Ishikawa (cell line): ENCODE measurements around the gene TRAF3IP1.

Source experiments
- CEBPB ChIP-seq: IDR thresholded peaks from 2 replicates; pipeline ENCODE4 v1.6.1; 2012
- CREB1 ChIP-seq: IDR thresholded peaks from 2 replicates; pipeline ENCODE4 v1.6.1; 2012; ENCODE audit warnings: low read depth
- EGR1 ChIP-seq: IDR thresholded peaks from 2 replicates; pipeline ENCODE4 v1.6.1; 2012
- EP300 ChIP-seq: IDR thresholded peaks from 2 replicates; pipeline ENCODE4 v1.6.1; 2012; ENCODE audit warnings: borderline replicate concordance
- FOXM1 ChIP-seq: IDR thresholded peaks from 2 replicates; pipeline ENCODE4 v1.6.1; 2012; ENCODE audit warnings: low read depth, borderline replicate concordance
- MAX ChIP-seq: IDR thresholded peaks from 2 replicates; pipeline ENCODE4 v1.6.1; 2012
- TAF1 ChIP-seq: IDR thresholded peaks from 2 replicates; pipeline ENCODE4 v1.6.1; 2012; ENCODE audit warnings: low read depth, mild to moderate bottlenecking
- YY1 ChIP-seq: IDR thresholded peaks from 2 replicates; pipeline ENCODE4 v1.6.1; 2012; ENCODE audit warnings: low read depth
- TF ChIP-seq, protein P1 (sequence below): IDR thresholded peaks from 2 replicates; pipeline ENCODE4 v1.6.1; 2012; ENCODE audit warnings: low read depth, mild to moderate bottlenecking

DNA sequence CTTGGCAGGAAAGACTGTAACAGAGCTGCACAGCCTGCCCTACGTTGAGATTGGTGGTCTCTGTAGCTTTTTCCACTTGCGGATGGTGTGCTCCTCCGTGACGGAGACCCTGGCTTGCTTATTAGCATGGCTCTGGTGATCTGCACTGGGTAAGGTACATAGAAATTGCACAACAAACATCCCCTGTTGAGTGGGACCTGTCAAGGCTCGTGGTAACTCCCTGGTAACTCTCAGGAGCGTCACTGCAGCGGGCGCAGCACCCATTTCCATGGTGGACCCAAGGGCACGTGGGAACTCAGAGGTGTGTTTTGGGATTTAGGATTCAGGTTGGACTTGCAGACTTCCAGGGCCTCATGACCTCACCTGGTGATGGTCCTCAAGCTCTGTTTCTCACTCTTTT is 1.1 kb downstream of the TRAF3IP1 start:
- TF ChIP-seq, protein P1, sequence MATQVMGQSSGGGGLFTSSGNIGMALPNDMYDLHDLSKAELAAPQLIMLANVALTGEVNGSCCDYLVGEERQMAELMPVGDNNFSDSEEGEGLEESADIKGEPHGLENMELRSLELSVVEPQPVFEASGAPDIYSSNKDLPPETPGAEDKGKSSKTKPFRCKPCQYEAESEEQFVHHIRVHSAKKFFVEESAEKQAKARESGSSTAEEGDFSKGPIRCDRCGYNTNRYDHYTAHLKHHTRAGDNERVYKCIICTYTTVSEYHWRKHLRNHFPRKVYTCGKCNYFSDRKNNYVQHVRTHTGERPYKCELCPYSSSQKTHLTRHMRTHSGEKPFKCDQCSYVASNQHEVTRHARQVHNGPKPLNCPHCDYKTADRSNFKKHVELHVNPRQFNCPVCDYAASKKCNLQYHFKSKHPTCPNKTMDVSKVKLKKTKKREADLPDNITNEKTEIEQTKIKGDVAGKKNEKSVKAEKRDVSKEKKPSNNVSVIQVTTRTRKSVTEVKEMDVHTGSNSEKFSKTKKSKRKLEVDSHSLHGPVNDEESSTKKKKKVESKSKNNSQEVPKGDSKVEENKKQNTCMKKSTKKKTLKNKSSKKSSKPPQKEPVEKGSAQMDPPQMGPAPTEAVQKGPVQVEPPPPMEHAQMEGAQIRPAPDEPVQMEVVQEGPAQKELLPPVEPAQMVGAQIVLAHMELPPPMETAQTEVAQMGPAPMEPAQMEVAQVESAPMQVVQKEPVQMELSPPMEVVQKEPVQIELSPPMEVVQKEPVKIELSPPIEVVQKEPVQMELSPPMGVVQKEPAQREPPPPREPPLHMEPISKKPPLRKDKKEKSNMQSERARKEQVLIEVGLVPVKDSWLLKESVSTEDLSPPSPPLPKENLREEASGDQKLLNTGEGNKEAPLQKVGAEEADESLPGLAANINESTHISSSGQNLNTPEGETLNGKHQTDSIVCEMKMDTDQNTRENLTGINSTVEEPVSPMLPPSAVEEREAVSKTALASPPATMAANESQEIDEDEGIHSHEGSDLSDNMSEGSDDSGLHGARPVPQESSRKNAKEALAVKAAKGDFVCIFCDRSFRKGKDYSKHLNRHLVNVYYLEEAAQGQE: no peak
- TF ChIP-seq EP300: no peak
- TF ChIP-seq EGR1: no peak
- no peak for TF ChIP-seq MAX
- no peak for TF ChIP-seq CEBPB
- TF ChIP-seq TAF1: no peak
- TF ChIP-seq CREB1: no peak
- no peak for TF ChIP-seq FOXM1
- TF ChIP-seq YY1: no peak
